Large intestine (tissue), 3 donors: ENCODE measurements around the gene FECH. TPM values are rescaled to one million over a fixed set of nuclear protein-coding genes. Genes with fewer than 3 reads are reported as not detected.

Source experiments
- DNase-seq, 2 donors: peaks; one replicate each; pipeline versions ENCODE4 v3.0.0 to v3.0.0-alpha.2; 2013
- H3K27ac ChIP-seq: one replicate; pipeline ENCODE4 v1.5.1; 2013; ENCODE audit warnings: low read length
- H3K27me3 ChIP-seq: 2 replicates; pipeline ENCODE4 v1.6.1; 2013; ENCODE audit warnings: low read length; ENCODE audit not compliant: control insufficient read depth, insufficient read depth
- H3K36me3 ChIP-seq: 2 replicates; pipeline ENCODE4 v1.6.1; 2013; ENCODE audit warnings: low read length; ENCODE audit not compliant: control insufficient read depth, insufficient read depth
- H3K4me1 ChIP-seq: one replicate; pipeline ENCODE4 v1.6.1; 2013; ENCODE audit warnings: low read length; ENCODE audit not compliant: control insufficient read depth, insufficient read depth
- H3K4me3 ChIP-seq: one replicate; pipeline ENCODE4 v1.5.1; 2013; ENCODE audit warnings: low read length
- H3K9me3 ChIP-seq: one replicate; pipeline ENCODE4 v1.6.1; 2013; ENCODE audit warnings: mild to moderate bottlenecking, low read depth, low read length, moderate library complexity; ENCODE audit not compliant: control insufficient read depth
- WGBS: methylation state at CpG from one replicate; pipeline ENCODE4 v1.1.5; 2013; ENCODE audit warnings: low lambda C conversion rate; ENCODE audit not compliant: insufficient coverage; 5-methylcytosine and 5-hydroxymethylcytosine counted together
- polyA plus RNA-seq: library from polyadenylated mRNA; unstranded; fragments of 120-200 nt; gene quantifications from one replicate; pipeline ENCODE4 v1.2.1, GENCODE V29; 2013

Gene FECH
- polyA plus RNA-seq, 1 donor = 20.0 TPM

- 100% methylated on average over 8 of the region's 11 CpGs for WGBS
Observed at GRCh38 chr18:57583297-57583835, 3.1 kb downstream of the FECH start.

GRCh38 chr18:57581301-57581934 is 5.1 kb downstream of the FECH start:
- H3K36me3 ChIP-seq = peaks cover 18% of the 10 kb centered on the region
- 83% methylated on average over 1 of the region's 5 CpGs for WGBS
- no peak overlapping the region for H3K4me3 ChIP-seq
- DNase-seq = no peak
- no peaks in the 10 kb centered on the region for H3K27me3 ChIP-seq
- peaks cover 7% of the 10 kb centered on the region for H3K4me1 ChIP-seq
- no peaks in the 10 kb centered on the region for H3K9me3 ChIP-seq
- no peak overlapping the region for H3K27ac ChIP-seq

More at GRCh38 chr18:57583297-57583835, 3.1 kb downstream of the FECH start:
- Histone ChIP-seq H3K36me3 (peaks cover 11% of the 10 kb centered on the region), H3K4me1 (peaks cover 7% of the 10 kb centered on the region), H3K27ac (no peak overlapping the region), H3K4me3 (no peak overlapping the region), H3K27me3 (no peaks in the 10 kb centered on the region), H3K9me3 (no peaks in the 10 kb centered on the region)
- no peak for DNase-seq

GRCh38 chr18:57579934-57580333 is 6.6 kb downstream of the FECH start:
- H3K27ac ChIP-seq = no peak overlapping the region
- peaks cover 26% of the 10 kb centered on the region for H3K36me3 ChIP-seq
- WGBS = no CpG with 5 or more reads among the region's 5 CpGs
- no peaks in the 10 kb centered on the region for H3K27me3 ChIP-seq
- no peaks in the 10 kb centered on the region for H3K9me3 ChIP-seq
- DNase-seq = no peak
- H3K4me3 ChIP-seq = no peak overlapping the region
- no peaks in the 10 kb centered on the region for H3K4me1 ChIP-seq

- Histone ChIP-seq H3K27ac (no peak overlapping the region), H3K4me3 (no peak overlapping the region), H3K36me3 (peaks cover 40% of the 10 kb centered on the region), H3K4me1 (no peaks in the 10 kb centered on the region), H3K27me3 (no peaks in the 10 kb centered on the region), H3K9me3 (no peaks in the 10 kb centered on the region)
- WGBS = 100% methylated on average over 1 of the region's 6 CpGs
- no peak for DNase-seq
Observed at GRCh38 chr18:57576316-57576715, 10.2 kb downstream of the FECH start.

GRCh38 chr18:57575542-57575941 is 11.0 kb downstream of the FECH start:
- Histone ChIP-seq H3K4me3 (no peak overlapping the region), H3K9me3 (no peaks in the 10 kb centered on the region), H3K36me3 (peaks cover 43% of the 10 kb centered on the region), H3K27ac (no peak overlapping the region), H3K27me3 (no peaks in the 10 kb centered on the region), H3K4me1 (no peaks in the 10 kb centered on the region)
- no peak for DNase-seq
- WGBS = no CpG with 5 or more reads among the region's 6 CpGs

GRCh38 chr18:57574866-57575265 is 11.6 kb downstream of the FECH start:
- Histone ChIP-seq H3K4me1 (no peaks in the 10 kb centered on the region), H3K27ac (no peak overlapping the region), H3K9me3 (no peaks in the 10 kb centered on the region), H3K27me3 (no peaks in the 10 kb centered on the region), H3K4me3 (no peak overlapping the region), H3K36me3 (peaks cover 48% of the 10 kb centered on the region)
- DNase-seq = no peak
- no CpG with 5 or more reads among the region's 4 CpGs for WGBS

- no peak overlapping the region for H3K4me3 ChIP-seq
- peaks cover 58% of the 10 kb centered on the region for H3K36me3 ChIP-seq
- no peaks in the 10 kb centered on the region for H3K9me3 ChIP-seq
- no peak for DNase-seq
- H3K4me1 ChIP-seq = no peaks in the 10 kb centered on the region
- no peaks in the 10 kb centered on the region for H3K27me3 ChIP-seq
- no peak overlapping the region for H3K27ac ChIP-seq
- no CpG with 5 or more reads among the region's 4 CpGs for WGBS
Observed at GRCh38 chr18:57570162-57570561, 16.3 kb downstream of the FECH start.

GRCh38 chr18:57569133-57569532 is 17.4 kb downstream of the FECH start:
- H3K27ac ChIP-seq = no peak overlapping the region
- no CpG with 5 or more reads among the region's 2 CpGs for WGBS
- peaks cover 58% of the 10 kb centered on the region for H3K36me3 ChIP-seq

GRCh38 chr18:57561728-57562423 is 24.6 kb downstream of the FECH start:
- H3K27me3 ChIP-seq = no peaks in the 10 kb centered on the region
- WGBS = 100% methylated on average over 1 of the region's 4 CpGs
- DNase-seq = peak; percentile 27 to 29
- H3K36me3 ChIP-seq = peaks cover 22% of the 10 kb centered on the region
- H3K9me3 ChIP-seq = no peaks in the 10 kb centered on the region
- H3K27ac ChIP-seq = no peak overlapping the region
- H3K4me1 ChIP-seq = no peaks in the 10 kb centered on the region
- no peak overlapping the region for H3K4me3 ChIP-seq

More at GRCh38 chr18:57569133-57569532, 17.4 kb downstream of the FECH start:
- H3K4me3 ChIP-seq = no peak overlapping the region
- no peak for DNase-seq
- no peaks in the 10 kb centered on the region for H3K9me3 ChIP-seq
- no peaks in the 10 kb centered on the region for H3K4me1 ChIP-seq
- no peaks in the 10 kb centered on the region for H3K27me3 ChIP-seq

GRCh38 chr18:57561261-57561660 is 25.2 kb downstream of the FECH start:
- Histone ChIP-seq H3K9me3 (no peaks in the 10 kb centered on the region), H3K4me1 (no peaks in the 10 kb centered on the region), H3K27ac (no peak overlapping the region), H3K36me3 (peaks cover 25% of the 10 kb centered on the region), H3K27me3 (no peaks in the 10 kb centered on the region), H3K4me3 (no peak overlapping the region)
- 100% methylated on average over 1 of the region's 6 CpGs for WGBS
- no peak for DNase-seq
